ENCODE measurements around the gene P2RY2. TPM values are rescaled to one million over a fixed set of nuclear protein-coding genes. Genes with fewer than 3 reads are reported as not detected.

Gene P2RY2
- total RNA-seq, 1 experiment from 2014 or later: 1.2 TPM

GRCh38 chr11:73194034-73194507, 24.0 kb upstream of the P2RY2 start (continued):
- TF ChIP-seq PRDM15 (CRISPR knock-in tag; IDR thresholded peaks at IDR 0.05) (no peak), NFE2L1 (CRISPR knock-in tag; IDR thresholded peaks at IDR 0.05) (no peak), FOXK1 (CRISPR knock-in tag; IDR thresholded peaks at IDR 0.05) (no peak), USF2 (CRISPR knock-in tag; IDR thresholded peaks at IDR 0.05) (no peak), ZNF416 (CRISPR knock-in tag; IDR thresholded peaks at IDR 0.05) (no peak)
- TF ChIP-seq, protein P1, sequence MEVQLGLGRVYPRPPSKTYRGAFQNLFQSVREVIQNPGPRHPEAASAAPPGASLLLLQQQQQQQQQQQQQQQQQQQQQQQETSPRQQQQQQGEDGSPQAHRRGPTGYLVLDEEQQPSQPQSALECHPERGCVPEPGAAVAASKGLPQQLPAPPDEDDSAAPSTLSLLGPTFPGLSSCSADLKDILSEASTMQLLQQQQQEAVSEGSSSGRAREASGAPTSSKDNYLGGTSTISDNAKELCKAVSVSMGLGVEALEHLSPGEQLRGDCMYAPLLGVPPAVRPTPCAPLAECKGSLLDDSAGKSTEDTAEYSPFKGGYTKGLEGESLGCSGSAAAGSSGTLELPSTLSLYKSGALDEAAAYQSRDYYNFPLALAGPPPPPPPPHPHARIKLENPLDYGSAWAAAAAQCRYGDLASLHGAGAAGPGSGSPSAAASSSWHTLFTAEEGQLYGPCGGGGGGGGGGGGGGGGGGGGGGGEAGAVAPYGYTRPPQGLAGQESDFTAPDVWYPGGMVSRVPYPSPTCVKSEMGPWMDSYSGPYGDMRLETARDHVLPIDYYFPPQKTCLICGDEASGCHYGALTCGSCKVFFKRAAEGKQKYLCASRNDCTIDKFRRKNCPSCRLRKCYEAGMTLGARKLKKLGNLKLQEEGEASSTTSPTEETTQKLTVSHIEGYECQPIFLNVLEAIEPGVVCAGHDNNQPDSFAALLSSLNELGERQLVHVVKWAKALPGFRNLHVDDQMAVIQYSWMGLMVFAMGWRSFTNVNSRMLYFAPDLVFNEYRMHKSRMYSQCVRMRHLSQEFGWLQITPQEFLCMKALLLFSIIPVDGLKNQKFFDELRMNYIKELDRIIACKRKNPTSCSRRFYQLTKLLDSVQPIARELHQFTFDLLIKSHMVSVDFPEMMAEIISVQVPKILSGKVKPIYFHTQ (CRISPR knock-in tag; IDR thresholded peaks at IDR 0.05): no peak
- TF ChIP-seq, protein P2, sequence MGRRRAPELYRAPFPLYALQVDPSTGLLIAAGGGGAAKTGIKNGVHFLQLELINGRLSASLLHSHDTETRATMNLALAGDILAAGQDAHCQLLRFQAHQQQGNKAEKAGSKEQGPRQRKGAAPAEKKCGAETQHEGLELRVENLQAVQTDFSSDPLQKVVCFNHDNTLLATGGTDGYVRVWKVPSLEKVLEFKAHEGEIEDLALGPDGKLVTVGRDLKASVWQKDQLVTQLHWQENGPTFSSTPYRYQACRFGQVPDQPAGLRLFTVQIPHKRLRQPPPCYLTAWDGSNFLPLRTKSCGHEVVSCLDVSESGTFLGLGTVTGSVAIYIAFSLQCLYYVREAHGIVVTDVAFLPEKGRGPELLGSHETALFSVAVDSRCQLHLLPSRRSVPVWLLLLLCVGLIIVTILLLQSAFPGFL (CRISPR knock-in tag; IDR thresholded peaks at IDR 0.05; ENCODE audit: borderline replicate concordance): no peak

DNA sequence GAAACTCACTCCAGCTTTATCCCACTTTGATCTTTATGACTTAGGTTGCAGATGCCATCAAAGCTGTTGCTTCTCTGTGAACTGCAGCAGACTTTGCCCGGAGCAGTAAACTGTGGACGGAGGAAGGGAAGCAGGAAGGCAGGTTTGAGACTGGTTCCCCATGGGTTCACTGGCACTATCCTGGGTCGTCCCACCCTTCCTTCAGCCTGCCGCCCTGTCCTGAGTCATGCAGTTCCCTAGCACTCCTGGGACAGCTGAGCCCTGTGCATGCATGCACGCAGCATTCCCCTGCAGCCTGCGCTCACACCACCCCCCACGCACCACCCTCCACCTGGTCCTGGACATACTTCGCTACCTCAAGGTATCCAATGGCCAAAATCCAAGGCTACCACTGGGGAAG, 23.5 kb upstream of the P2RY2 start:
- Mint-ChIP-seq H3K36me3 (no peaks in the 10 kb centered on the region), H3K4me3 (no peak overlapping the region)

GRCh38 chr11:73195191-73196007, 22.7 kb upstream of the P2RY2 start:
- no peaks in the 10 kb centered on the region for H3K36me3 Mint-ChIP-seq
- ChIA-PET CTCF (interaction anchor here (1.3 to 2.7 kb wide), 3 partner anchors 10 to 364 kb away, joined by 4 to 10 read pairs (median 5); no protein-coding TSS in a partner anchor), POLR2A (no interaction called here)
- no peaks in the 10 kb centered on the region for H3K9me3 Mint-ChIP-seq
- H3K27me3 Mint-ChIP-seq (ENCODE audit: low read depth): peaks cover 2% of the 10 kb centered on the region; the same call in 1 of the 2 replicates
- DNase-seq (ENCODE audit: low spot score) (peak; percentile 8), ATAC-seq (no peak)
- H3K4me3 Mint-ChIP-seq: no peak overlapping the region
- no peak overlapping the region for H3K27ac Mint-ChIP-seq
- peaks cover 16% of the 10 kb centered on the region for H3K4me1 Mint-ChIP-seq
- TF ChIP-seq, protein P3, sequence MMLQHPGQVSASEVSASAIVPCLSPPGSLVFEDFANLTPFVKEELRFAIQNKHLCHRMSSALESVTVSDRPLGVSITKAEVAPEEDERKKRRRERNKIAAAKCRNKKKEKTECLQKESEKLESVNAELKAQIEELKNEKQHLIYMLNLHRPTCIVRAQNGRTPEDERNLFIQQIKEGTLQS (CRISPR knock-in tag; conservative IDR thresholded peaks at IDR 0.05): no peak
- TF ChIP-seq ARID4B (CRISPR knock-in tag; IDR thresholded peaks at IDR 0.05; ENCODE audit: borderline replicate concordance) (no peak), TP53 (CRISPR knock-in tag; IDR thresholded peaks at IDR 0.05) (no peak), ZNF416 (CRISPR knock-in tag; IDR thresholded peaks at IDR 0.05) (no peak), ZNF219 (CRISPR knock-in tag; IDR thresholded peaks at IDR 0.05; ENCODE audit: borderline replicate concordance) (no peak), ERG (CRISPR knock-in tag; IDR thresholded peaks at IDR 0.05) (no peak)

More for the DNA sequence above, 23.5 kb upstream of the P2RY2 start:
- Mint-ChIP-seq H3K9me3 (no peaks in the 10 kb centered on the region), H3K27ac (no peak overlapping the region), H3K27me3 (ENCODE audit: low read depth) (peaks cover 2% of the 10 kb centered on the region; the same call in 1 of the 2 replicates), H3K4me1 (peaks cover 8% of the 10 kb centered on the region)
- ATAC-seq (no peak), DNase-seq (ENCODE audit: low spot score) (peak; percentile 12)
- ChIA-PET POLR2A (no interaction called here), CTCF (interaction anchor here (0.9 to 2.7 kb wide), 3 partner anchors 9 to 363 kb away, joined by 3 to 10 read pairs (median 4); no protein-coding TSS in a partner anchor)
- TF ChIP-seq TEAD4 (CRISPR knock-in tag; IDR thresholded peaks at IDR 0.05) (no peak), IRF1 (CRISPR knock-in tag; IDR thresholded peaks at IDR 0.05) (no peak), NR2C2 (CRISPR knock-in tag; IDR thresholded peaks at IDR 0.05) (no peak), MYBL2 (CRISPR knock-in tag; IDR thresholded peaks at IDR 0.05) (no peak)

Data from WTC11 (cell line).